Lower lobe of right lung (tissue), 2 donors: ENCODE results near the gene ADAP1. TPM values are rescaled to one million over a fixed set of nuclear protein-coding genes. Genes with fewer than 3 reads are reported as not detected.
A peak's percentile ranks its signal among the peaks of the same experiment; 100 is the strongest.

Source experiments
- ATAC-seq, 2 donors: fragments of 200-7000 bp; cut with Tn5 transposase; one replicate each; pipeline ENCODE4 v1.9.1; 2020 to 2022; ENCODE audit warnings: mild to moderate bottlenecking in 2 of 2, moderate library complexity in 2 of 2
- DNase-seq: peaks from one replicate; pipeline ENCODE4 v3.0.0-alpha.2; 2020
- H3K27ac ChIP-seq: fragments of 200-600 bp; one replicate; pipeline ENCODE4 v1.8.0; 2022
- H3K27me3 ChIP-seq: fragments of 200-600 bp; one replicate; pipeline ENCODE4 v1.8.0; 2022; ENCODE audit warnings: low read depth
- H3K36me3 ChIP-seq: fragments of 200-600 bp; one replicate; pipeline ENCODE4 v1.8.0; 2022; ENCODE audit warnings: mild to moderate bottlenecking
- H3K4me1 ChIP-seq: fragments of 200-600 bp; one replicate; pipeline ENCODE4 v1.8.0; 2022
- H3K4me3 ChIP-seq: fragments of 200-600 bp; one replicate; pipeline ENCODE4 v1.8.0; 2022; ENCODE audit warnings: mild to moderate bottlenecking
- H3K9me3 ChIP-seq: fragments of 200-600 bp; one replicate; pipeline ENCODE4 v1.8.0; 2022
- CTCF ChIP-seq: fragments of 200-600 bp; IDR thresholded peaks from one replicate; pipeline ENCODE4 v1.8.0; 2022; ENCODE audit warnings: antibody characterized with exemption, mild to moderate bottlenecking
- intact Hi-C: fragments of 100-400 bp; cut with DNase I; formaldehyde crosslinking; loops from one replicate; pipeline ENCODE4 v1.11.0; 2022
- total RNA-seq: library from RNA; stranded (reverse); fragmentation: NEBNext Ultra II Directional; extraction: Animal tissue kit (Norgen Biotek cat#: 25700); gene quantifications from one replicate; pipeline ENCODE4 v1.2.1, GENCODE V29; 2021
- donor health status: DM: no; HTN: yes; CAD: no; lungs with severe emphysema.

The ADAP1 gene
- total RNA-seq, 1 donor from 2014 or later = 33.9 TPM

- intact Hi-C loops = no loop called here
- TF ChIP-seq CTCF = no peak
- Histone ChIP-seq H3K27me3 (no peaks in the 10 kb centered on the region), H3K27ac (no peak overlapping the region), H3K4me3 (no peak overlapping the region), H3K9me3 (no peaks in the 10 kb centered on the region), H3K4me1 (peaks cover 55% of the 10 kb centered on the region), H3K36me3 (peaks cover 76% of the 10 kb centered on the region)
- DNase-seq (no peak), ATAC-seq (no peak)
These were observed 14.9 kb upstream of the ADAP1 start for GRCh38 chr7:969403-969802.

- Histone ChIP-seq H3K4me3 (no peak overlapping the region), H3K36me3 (peaks cover 72% of the 10 kb centered on the region), H3K27ac (no peak overlapping the region), H3K4me1 (peaks cover 55% of the 10 kb centered on the region), H3K27me3 (no peaks in the 10 kb centered on the region), H3K9me3 (no peaks in the 10 kb centered on the region)
- intact Hi-C loops = no loop called here
- DNase-seq (no peak), ATAC-seq (no peak)
- no peak for TF ChIP-seq CTCF
These were observed 14.0 kb upstream of the ADAP1 start for GRCh38 chr7:968205-969105.

- intact Hi-C loops = no loop called here
- DNase-seq (no peak), ATAC-seq (no peak)
- Histone ChIP-seq H3K4me1 (peaks cover 54% of the 10 kb centered on the region), H3K36me3 (peaks cover 63% of the 10 kb centered on the region), H3K27ac (no peak overlapping the region), H3K9me3 (no peaks in the 10 kb centered on the region), H3K4me3 (no peak overlapping the region), H3K27me3 (no peaks in the 10 kb centered on the region)
- no peak for TF ChIP-seq CTCF
These were observed 13.0 kb upstream of the ADAP1 start for GRCh38 chr7:967361-968082.

GRCh38 chr7:966291-967069, 12.0 kb upstream of the ADAP1 start:
- Histone ChIP-seq H3K27ac (no peak overlapping the region), H3K36me3 (peaks cover 53% of the 10 kb centered on the region), H3K27me3 (no peaks in the 10 kb centered on the region), H3K4me1 (peaks cover 44% of the 10 kb centered on the region), H3K9me3 (no peaks in the 10 kb centered on the region), H3K4me3 (no peak overlapping the region)
- DNase-seq (peak; percentile 14), ATAC-seq (no peak)
- intact Hi-C loops = no loop called here
- TF ChIP-seq CTCF = no peak
